ENCODE results near the gene CACNA1C.

CACNA1C gene

GRCh38 chr12:2302711-2303580 is 250.2 kb downstream of the CACNA1C start:
- no peak for DNase-seq

GRCh38 chr12:2304223-2304622 is 251.4 kb downstream of the CACNA1C start:
- no peak for DNase-seq

- DNase-seq = no peak
Observed at GRCh38 chr12:2306012-2306411, 253.2 kb downstream of the CACNA1C start.

- no peak for DNase-seq
Observed at GRCh38 chr12:2306735-2307134, 253.9 kb downstream of the CACNA1C start.

- no peak for DNase-seq
Observed at GRCh38 chr12:2307550-2307949, 254.8 kb downstream of the CACNA1C start.

GRCh38 chr12:2309647-2310046 is 256.9 kb downstream of the CACNA1C start:
- DNase-seq = no peak

DNA sequence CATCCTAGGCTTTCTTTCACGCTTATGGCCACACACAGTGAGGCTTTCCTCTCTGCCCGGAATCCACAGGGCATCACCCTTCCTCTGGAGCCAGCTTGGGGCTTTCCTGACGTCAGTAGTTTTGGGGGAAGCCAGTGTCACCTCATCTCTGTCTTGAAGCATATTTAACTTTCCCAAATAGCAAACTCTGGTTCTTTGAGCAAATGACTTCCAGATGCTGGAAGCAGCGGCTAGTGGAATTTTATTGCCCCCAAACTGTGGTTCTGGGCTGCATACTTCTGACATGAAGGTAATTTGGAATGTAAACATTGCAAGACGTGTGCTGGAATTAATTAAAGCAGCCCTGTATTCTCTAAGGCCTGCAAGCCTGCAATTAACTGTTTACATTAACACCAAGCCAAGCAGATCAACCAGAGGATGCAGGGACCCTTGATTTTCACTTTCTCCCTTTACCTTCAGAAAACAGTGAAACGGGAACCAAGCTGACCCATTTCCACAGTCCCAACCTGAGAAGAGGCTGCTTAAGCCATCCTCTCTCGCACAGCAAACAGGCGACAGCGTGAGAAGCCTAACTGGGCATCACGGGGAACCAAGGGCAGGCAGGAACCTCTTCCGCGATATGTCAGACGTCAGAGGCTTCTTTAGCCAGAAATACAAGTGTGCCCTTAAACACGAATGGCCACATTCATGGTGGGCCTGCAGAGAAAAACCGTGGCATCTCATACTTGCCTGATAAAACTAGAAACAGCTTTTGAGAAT is 258.4 kb downstream of the CACNA1C start:
- DNase-seq = no peak

DNA sequence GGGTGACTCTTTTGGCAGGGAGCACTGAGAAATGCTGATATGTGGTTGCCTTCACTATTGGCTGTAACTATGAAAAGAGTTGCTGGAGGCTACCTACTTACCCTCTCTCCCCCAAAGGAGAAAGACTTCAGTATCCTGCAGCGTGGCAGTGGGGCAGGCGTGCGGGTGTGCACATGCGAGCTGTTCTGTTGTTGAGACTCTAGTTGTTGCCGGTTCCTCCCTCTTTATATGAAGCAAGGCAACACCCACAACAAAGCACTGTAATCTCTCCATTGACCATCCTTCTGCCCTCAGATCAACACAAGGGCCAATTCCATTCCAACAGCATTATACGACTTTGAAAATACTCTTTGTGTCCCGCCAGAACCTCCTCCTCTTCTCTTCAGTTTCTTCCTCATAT is 259.4 kb downstream of the CACNA1C start:
- no peak for DNase-seq

GRCh38 chr12:2312770-2313169 is 260.0 kb downstream of the CACNA1C start:
- no peak for DNase-seq

DNA sequence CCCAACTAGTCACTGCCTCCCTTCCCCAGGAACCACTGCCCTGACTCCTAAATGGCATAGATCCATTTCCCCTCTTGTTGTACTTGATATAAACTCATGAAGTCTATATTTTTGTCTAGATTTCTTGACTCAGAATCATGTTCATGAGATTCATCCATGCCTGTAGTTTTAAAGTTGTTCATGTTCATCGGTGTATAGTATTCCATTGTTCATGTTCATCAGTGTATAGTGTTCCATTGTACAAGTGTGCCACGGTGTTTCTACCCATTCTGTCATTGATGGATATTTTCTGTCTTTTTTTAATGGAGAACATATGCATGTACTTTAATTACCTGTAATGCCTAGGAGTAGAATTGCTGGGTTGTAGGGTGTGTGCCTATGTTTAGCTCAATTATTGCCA is 261.7 kb downstream of the CACNA1C start:
- DNase-seq = no peak

DNA sequence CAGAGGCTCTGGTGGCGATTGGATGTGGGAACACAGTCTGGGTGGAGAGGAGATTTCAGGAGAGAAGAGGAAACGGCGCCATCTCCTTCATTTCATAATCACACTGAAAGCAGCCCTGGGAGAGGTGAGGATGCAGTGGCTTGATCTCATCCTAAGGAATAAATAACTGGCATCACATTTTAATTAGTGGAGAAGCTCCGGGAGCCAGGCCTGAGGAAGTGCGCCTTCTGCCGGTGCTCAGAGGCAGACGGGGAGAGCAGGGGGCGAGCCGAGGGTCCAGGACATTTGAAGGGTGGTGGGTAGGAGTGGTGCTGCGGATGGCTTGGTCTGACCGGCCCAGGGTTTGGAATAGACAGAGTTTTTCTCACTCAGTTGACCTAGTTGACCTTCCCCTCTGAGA is 265.0 kb downstream of the CACNA1C start:
- DNase-seq = no peak

GRCh38 chr12:2318286-2318685 is 265.5 kb downstream of the CACNA1C start:
- no peak for DNase-seq

GRCh38 chr12:2319136-2319535 is 266.3 kb downstream of the CACNA1C start:
- DNase-seq = no peak

- no peak for DNase-seq
Observed at GRCh38 chr12:2319737-2320506, 267.1 kb downstream of the CACNA1C start.

DNA sequence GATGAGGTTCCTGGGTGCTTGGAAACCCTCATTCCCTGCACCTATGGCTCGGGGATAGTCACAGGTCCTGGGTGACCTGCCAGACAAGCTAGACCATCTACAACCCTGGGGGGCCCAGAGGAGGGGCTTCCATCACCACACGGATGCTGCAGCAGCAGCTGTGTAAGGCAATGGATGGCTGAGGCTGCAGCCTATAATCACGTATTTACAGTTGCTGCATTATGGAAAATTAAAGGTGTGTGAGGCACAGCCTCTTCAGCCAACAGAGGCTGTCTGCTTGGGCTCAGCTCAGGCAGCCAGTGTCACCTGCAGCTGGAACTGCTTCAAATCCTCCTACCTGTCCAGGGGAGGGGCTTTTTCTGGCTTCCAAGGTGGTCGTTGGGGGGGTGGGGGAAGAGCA is 268.1 kb downstream of the CACNA1C start:
- no peak for DNase-seq

DNA sequence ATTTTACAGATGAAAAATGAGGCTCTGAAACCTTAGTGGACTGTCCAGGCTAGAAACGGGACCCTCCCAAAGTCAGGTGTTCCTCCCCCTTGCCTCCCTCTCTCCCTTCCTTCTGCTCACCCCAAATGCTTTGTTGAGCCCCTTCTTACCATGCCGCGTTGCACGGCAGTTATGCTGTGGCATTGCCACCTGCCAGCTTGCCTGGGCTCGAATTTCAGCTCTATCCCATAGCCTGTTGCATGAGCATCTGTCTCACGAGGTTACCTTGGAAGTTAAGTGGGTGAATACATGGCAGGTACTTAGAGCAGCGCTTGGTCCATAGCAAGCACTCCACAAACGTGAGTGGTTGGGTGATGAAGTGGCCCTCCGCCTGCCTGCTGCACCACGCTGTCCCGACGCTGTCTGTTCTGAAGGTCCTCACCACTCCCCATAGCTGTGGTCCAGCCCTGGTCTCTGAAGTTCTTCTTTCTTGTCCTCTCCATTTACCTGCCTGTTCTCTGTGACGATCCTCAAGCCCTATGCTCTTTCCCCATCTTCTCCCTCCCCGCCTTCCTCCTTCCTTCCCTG is 269.9 kb downstream of the CACNA1C start:
- no peak for DNase-seq

- DNase-seq = no peak
Observed at GRCh38 chr12:2323532-2324255, 270.9 kb downstream of the CACNA1C start.

GRCh38 chr12:2324387-2324786 is 271.6 kb downstream of the CACNA1C start:
- no peak for DNase-seq

DNA sequence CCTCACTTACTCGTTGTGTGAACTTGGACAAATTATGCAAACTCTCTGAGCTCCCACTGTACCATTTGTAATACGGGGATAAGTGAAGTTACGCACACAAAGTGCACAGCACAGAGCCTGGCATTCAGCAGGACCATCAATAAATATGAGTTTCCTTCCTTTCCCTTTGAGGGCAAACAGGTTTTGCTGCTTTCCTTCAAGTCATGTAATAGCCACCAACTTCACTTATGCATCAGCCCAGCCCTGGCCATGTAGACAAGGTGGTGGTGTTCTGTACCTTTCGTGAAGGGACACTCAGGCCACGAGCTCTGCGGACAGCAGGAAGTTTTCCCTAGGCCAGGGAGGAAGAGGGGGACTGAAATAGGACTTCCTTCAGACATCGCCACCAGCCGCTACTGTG is 272.7 kb downstream of the CACNA1C start:
- no peak for DNase-seq

- DNase-seq = no peak
Observed at GRCh38 chr12:2326470-2326869, 273.7 kb downstream of the CACNA1C start.

- DNase-seq = no peak
Observed at GRCh38 chr12:2328661-2329060, 275.9 kb downstream of the CACNA1C start.

GRCh38 chr12:2329661-2330210 is 276.9 kb downstream of the CACNA1C start:
- DNase-seq = no peak
